ENCODE measurements around the gene RASGRF2.

GRCh38 chr5:80959138-80959537 is 1.0 kb upstream of the RASGRF2 start:
- TF ChIP-seq POLR2AphosphoS5 (IDR thresholded peaks at IDR 0.05) = no peak
- no peak for TF ChIP-seq CTCF (IDR thresholded peaks at IDR 0.05; ENCODE audit: poor library complexity, severe bottlenecking)
- TF ChIP-seq REST (IDR thresholded peaks at IDR 0.05; ENCODE audit: borderline replicate concordance) = no peak
- no peak for TF ChIP-seq EZH2 (IDR thresholded peaks at IDR 0.05; ENCODE audit: borderline replicate concordance, insufficient read depth, low read length, poor library complexity, severe bottlenecking)
- TF ChIP-seq TAF1 (IDR thresholded peaks at IDR 0.05; ENCODE audit: low read depth) = no peak
- no peak for TF ChIP-seq EP300 (conservative IDR thresholded peaks at IDR 0.05; ENCODE audit: poor library complexity, severe bottlenecking)
- no peak for TF ChIP-seq RAD21 (conservative IDR thresholded peaks at IDR 0.05)
- no peak for TF ChIP-seq MXI1 (conservative IDR thresholded peaks at IDR 0.05; ENCODE audit: poor library complexity, severe bottlenecking)
- no peak for TF ChIP-seq SMC3 (conservative IDR thresholded peaks at IDR 0.05; ENCODE audit: poor library complexity)
